H1 (cell line): ENCODE results near the gene RNF5.

Source experiments
- CBX8 ChIP-seq: fragments of 300-800, 300-1000 bp; sonication (generic); IDR thresholded peaks from 2 replicates; pipeline ENCODE4 v1.7.1; 2016; ENCODE audit warnings: low read depth, low read length, borderline replicate concordance
- CREB1 ChIP-seq: IDR thresholded peaks from 2 replicates; pipeline ENCODE4 v1.6.1; 2012; ENCODE audit warnings: inconsistent platforms
- EGR1 ChIP-seq: IDR thresholded peaks from 2 replicates; pipeline ENCODE4 v1.6.1; 2011; ENCODE audit warnings: low read depth, low read length, borderline replicate concordance
- GABPA ChIP-seq: IDR thresholded peaks from 2 replicates; pipeline ENCODE4 v1.6.1; 2011; ENCODE audit warnings: mild to moderate bottlenecking, low read length, moderate library complexity, borderline replicate concordance; ENCODE audit not compliant: insufficient read depth
- KDM1A ChIP-seq: fragments of 200-600, 300-600 bp; sonication (generic); IDR thresholded peaks from 2 replicates; pipeline ENCODE4 v1.7.1; 2016; ENCODE audit warnings: mild to moderate bottlenecking, low read length, borderline replicate concordance
- MAX ChIP-seq: IDR thresholded peaks from 2 replicates; pipeline ENCODE4 v1.6.1; 2012; ENCODE audit warnings: inconsistent platforms
- RFX5 ChIP-seq: IDR thresholded peaks from 2 replicates; pipeline ENCODE4 v1.6.1; 2011; ENCODE audit warnings: low read depth, low read length, improper control_type of control experiment, borderline replicate concordance
- RXRA ChIP-seq: IDR thresholded peaks from 2 replicates; pipeline ENCODE4 v1.6.1; 2011; ENCODE audit warnings: low read depth, mild to moderate bottlenecking, low read length, moderate library complexity; ENCODE audit not compliant: insufficient read depth
- SAP30 ChIP-seq: fragments of 300-600 bp; sonication (generic); IDR thresholded peaks from 2 replicates; pipeline ENCODE4 v1.7.1; 2012; ENCODE audit warnings: low read length, moderate library complexity, mild to moderate bottlenecking, inconsistent platforms; ENCODE audit not compliant: insufficient read depth, insufficient replicate concordance
- SIN3A ChIP-seq, 2 experiments: IDR thresholded peaks in 1 of 2; conservative IDR thresholded peaks in 1 of 2; 2 replicates each; pipeline ENCODE4 v1.6.1; 2011 to 2012; ENCODE audit warnings: low read length in 2 of 2, improper control_type of control experiment in 1 of 2, low read depth in 1 of 2, mild to moderate bottlenecking in 1 of 2
- YY1 ChIP-seq: IDR thresholded peaks from 2 replicates; pipeline ENCODE4 v1.6.1; 2011; ENCODE audit warnings: low read depth, mild to moderate bottlenecking, low read length
- TF ChIP-seq, protein P1 (sequence below), 3 experiments: IDR thresholded peaks; 1 replicate in 2 of 3; 2 replicates in 1 of 3; pipeline versions ENCODE4 v1.5.1 to v1.6.1; 2011; ENCODE audit warnings: low read length in 3 of 3, mild to moderate bottlenecking in 3 of 3, inconsistent platforms in 2 of 3, low read depth in 1 of 3, moderate library complexity in 1 of 3; ENCODE audit not compliant: insufficient read depth in 1 of 3; ENCODE audit errors: control extremely low read depth in 1 of 3
- TF ChIP-seq, protein P2 (sequence below): IDR thresholded peaks from 2 replicates; pipeline ENCODE4 v1.6.1; 2012; ENCODE audit warnings: inconsistent platforms

- TF ChIP-seq, protein P1, sequence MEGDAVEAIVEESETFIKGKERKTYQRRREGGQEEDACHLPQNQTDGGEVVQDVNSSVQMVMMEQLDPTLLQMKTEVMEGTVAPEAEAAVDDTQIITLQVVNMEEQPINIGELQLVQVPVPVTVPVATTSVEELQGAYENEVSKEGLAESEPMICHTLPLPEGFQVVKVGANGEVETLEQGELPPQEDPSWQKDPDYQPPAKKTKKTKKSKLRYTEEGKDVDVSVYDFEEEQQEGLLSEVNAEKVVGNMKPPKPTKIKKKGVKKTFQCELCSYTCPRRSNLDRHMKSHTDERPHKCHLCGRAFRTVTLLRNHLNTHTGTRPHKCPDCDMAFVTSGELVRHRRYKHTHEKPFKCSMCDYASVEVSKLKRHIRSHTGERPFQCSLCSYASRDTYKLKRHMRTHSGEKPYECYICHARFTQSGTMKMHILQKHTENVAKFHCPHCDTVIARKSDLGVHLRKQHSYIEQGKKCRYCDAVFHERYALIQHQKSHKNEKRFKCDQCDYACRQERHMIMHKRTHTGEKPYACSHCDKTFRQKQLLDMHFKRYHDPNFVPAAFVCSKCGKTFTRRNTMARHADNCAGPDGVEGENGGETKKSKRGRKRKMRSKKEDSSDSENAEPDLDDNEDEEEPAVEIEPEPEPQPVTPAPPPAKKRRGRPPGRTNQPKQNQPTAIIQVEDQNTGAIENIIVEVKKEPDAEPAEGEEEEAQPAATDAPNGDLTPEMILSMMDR (IDR thresholded peaks at IDR 0.05; ENCODE audit: control extremely low read depth in 1 of 3, insufficient read depth in 1 of 3, low read depth in 1 of 3, low read length in 3 of 3) = no peak
- TF ChIP-seq EGR1 (no peak), KDM1A (no peak), CBX8 (no peak), CREB1 (no peak), YY1 (no peak), RXRA (no peak), SIN3A (conservative IDR thresholded peaks at IDR 0.05 in 1 of 2, IDR thresholded peaks at IDR 0.05 in 1 of 2; ENCODE audit: low read depth in 1 of 2, low read length in 2 of 2) (no peak), SAP30 (no peak), RFX5 (no peak), MAX (no peak), GABPA (no peak)
- TF ChIP-seq, protein P2, sequence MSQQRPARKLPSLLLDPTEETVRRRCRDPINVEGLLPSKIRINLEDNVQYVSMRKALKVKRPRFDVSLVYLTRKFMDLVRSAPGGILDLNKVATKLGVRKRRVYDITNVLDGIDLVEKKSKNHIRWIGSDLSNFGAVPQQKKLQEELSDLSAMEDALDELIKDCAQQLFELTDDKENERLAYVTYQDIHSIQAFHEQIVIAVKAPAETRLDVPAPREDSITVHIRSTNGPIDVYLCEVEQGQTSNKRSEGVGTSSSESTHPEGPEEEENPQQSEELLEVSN = no peak
Measured at GRCh38 chr6:32222333-32223230, 44.4 kb downstream of the RNF5 start.
